VCaP (cell line): ENCODE data around the gene SARNP.

Experiments
- H3K27ac ChIP-seq: fragments of 450-650 bp; 2 replicates; pipeline ENCODE4 v1.5.1; 2017
- CTCF ChIP-seq: fragments of 450-650 bp; conservative IDR thresholded peaks from 2 replicates; pipeline ENCODE4 v1.5.1; 2017; ENCODE audit warnings: mild to moderate bottlenecking, moderate library complexity

The SARNP gene

GRCh38 chr12:55823419-55823818, 5.9 kb upstream of the SARNP start:
- no peak for TF ChIP-seq CTCF
- H3K27ac ChIP-seq = peak overlapping the region; percentile 16; the same call in 1 of the 2 replicates

- TF ChIP-seq CTCF = peak; percentile 71
Measured at GRCh38 chr12:55822228-55822627, 4.7 kb upstream of the SARNP start.

GRCh38 chr12:55820679-55821078, 3.2 kb upstream of the SARNP start:
- peak; percentile 48 for TF ChIP-seq CTCF
- H3K27ac ChIP-seq = no peak overlapping the region

More at GRCh38 chr12:55822228-55822627, 4.7 kb upstream of the SARNP start:
- peak overlapping the region; percentile 10 for H3K27ac ChIP-seq

- TF ChIP-seq CTCF = no peak
- H3K27ac ChIP-seq = peak overlapping the region; percentile 91
Measured at GRCh38 chr12:55818886-55819285, 1.4 kb upstream of the SARNP start.

- peak overlapping the region; percentile 91 for H3K27ac ChIP-seq
- no peak for TF ChIP-seq CTCF
Measured at GRCh38 chr12:55818140-55818728, 710 bp upstream of the SARNP start.

GRCh38 chr12:55816881-55817344, 611 bp downstream of the SARNP start:
- peak overlapping the region; percentile 91 for H3K27ac ChIP-seq
- TF ChIP-seq CTCF = no peak

GRCh38 chr12:55815473-55815872, 2.1 kb downstream of the SARNP start:
- TF ChIP-seq CTCF = no peak
- H3K27ac ChIP-seq = peak overlapping the region; percentile 91; the same call in 1 of the 2 replicates
